Pancreas (tissue), 10 donors: Measurements from ENCODE around the gene DCC. TPM values are rescaled to one million over a fixed set of nuclear protein-coding genes. Genes with fewer than 3 reads are reported as not detected.

Experiments used
- ATAC-seq, 4 donors: fragments of 200-7000 bp; cut with Tn5 transposase; one replicate each; pipeline versions ENCODE4 v1.8.0 to v1.9.1; 2020; ENCODE audit warnings: mild to moderate bottlenecking in 4 of 4, moderate library complexity in 4 of 4
- DNase-seq, 6 donors: peaks; one replicate each; pipeline ENCODE4 v3.0.0-alpha.2; 2020
- FAIRE-seq: peaks from 2 replicates; lab custom pipeline; 2012; peaks lifted over from hg19 to GRCh38; lab: Jason Lieb, UNC
- H3K27ac ChIP-seq, 4 donors: fragments of 200-600 bp; sonication (generic); 1 replicate in 3 of 4; 2 replicates in 1 of 4; pipeline versions ENCODE4 v1.5.0 to v1.8.0; 2020
- H3K27me3 ChIP-seq, 4 donors: fragments of 200-600 bp; one replicate each; pipeline ENCODE4 v1.8.0; 2021
- H3K36me3 ChIP-seq, 3 donors: fragments of 200-600 bp; sonication (generic) in 1 of 3; one replicate each; pipeline versions ENCODE4 v1.5.0 to v1.8.0; 2020 to 2021
- H3K4me1 ChIP-seq, 3 donors: fragments of 200-600 bp; one replicate each; pipeline ENCODE4 v1.8.0; 2021
- H3K4me3 ChIP-seq, 4 donors: fragments of 200-600 bp; sonication (generic) in 2 of 4; one replicate each; pipeline versions ENCODE4 v1.5.0 to v1.8.0; 2020 to 2021
- H3K9me3 ChIP-seq, 4 donors: fragments of 200-600 bp; one replicate each; pipeline ENCODE4 v1.8.0; 2021
- WGBS, 2 donors: extraction: QIAGEN DNeasy Blood & Tissue Kit; methylation state at CpG; one replicate each; pipeline ENCODE4 v1.1.7; 2013; 5-methylcytosine and 5-hydroxymethylcytosine counted together
- intact Hi-C, 3 donors: fragments of 100-400 bp; cut with DNase I; formaldehyde crosslinking; loops; one replicate each; pipeline versions ENCODE4 v1.11.1 to v1.14.2; 2022
- polyA plus RNA-seq, 2 donors: library from polyadenylated mRNA; stranded (reverse); fragments of 200-250 nt; gene quantifications; one replicate each; pipeline ENCODE4 v1.2.3, GENCODE V29; 2013
- total RNA-seq, 6 donors: library from RNA; stranded (reverse); fragmentation: NEBNext Ultra II Directional in 4 of 6; extraction: Animal tissue kit (Norgen Biotek cat#: 25700) in 4 of 6; gene quantifications; one replicate each; pipeline versions ENCODE4 v1.2.1 to v1.2.4, GENCODE V29; 2021 to 2023
- TF ChIP-seq, protein P1 (sequence below), 4 donors: fragments of 200-600 bp; sonication (generic) in 3 of 4; IDR thresholded peaks; one replicate each; pipeline versions ENCODE4 v1.5.0 to v1.8.0; 2021; ENCODE audit warnings: antibody characterized with exemption in 4 of 4
- donor health status: healthy with polysubstance abuse.
- donor health status: DM: no; HTN: no; CAD: no; lungs with moderate emphysema.
- donor health status: DM: no; HTN: no; CAD: no.
- donor health status: control.
- donor health status: control.
- donor health status: Bipolar disorder and iron deficiency.
- donor health status: DM: yes; HTN: yes; CAD: no.
- donor health status: DM: no; HTN: no; CAD: no.
- donor health status: DM: no; HTN: no; CAD: no.
- donor health status: DM: yes; HTN: yes; CAD: no.

DCC gene
- total and polyA plus RNA-seq, 8 donors, result 0.18 to 0.44 (median 0.28) TPM; not detected in 1

DNA sequence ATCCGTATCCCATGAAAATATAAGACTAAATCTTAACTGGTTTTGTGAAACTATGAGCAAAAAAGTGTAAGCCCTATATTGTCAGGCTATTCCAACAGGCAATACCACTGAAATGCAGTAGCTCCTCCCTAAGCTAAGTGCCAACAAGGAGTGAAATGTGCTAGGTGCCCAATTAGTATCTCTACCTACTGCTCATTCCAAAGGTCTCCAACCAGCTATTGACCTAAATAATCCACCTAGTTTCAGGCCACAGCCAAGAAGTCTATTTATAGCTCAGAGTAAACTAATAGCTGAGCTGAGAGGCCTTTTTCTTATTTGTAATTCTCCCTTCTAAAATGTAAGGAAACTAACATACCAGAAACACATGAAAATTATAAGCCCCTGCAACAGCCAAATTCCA, 482.2 kb downstream of the DCC start:
- 49 to 71% methylated on average over 1 of the region's 1 CpG for WGBS, 2 donors
- TF ChIP-seq, protein P1, sequence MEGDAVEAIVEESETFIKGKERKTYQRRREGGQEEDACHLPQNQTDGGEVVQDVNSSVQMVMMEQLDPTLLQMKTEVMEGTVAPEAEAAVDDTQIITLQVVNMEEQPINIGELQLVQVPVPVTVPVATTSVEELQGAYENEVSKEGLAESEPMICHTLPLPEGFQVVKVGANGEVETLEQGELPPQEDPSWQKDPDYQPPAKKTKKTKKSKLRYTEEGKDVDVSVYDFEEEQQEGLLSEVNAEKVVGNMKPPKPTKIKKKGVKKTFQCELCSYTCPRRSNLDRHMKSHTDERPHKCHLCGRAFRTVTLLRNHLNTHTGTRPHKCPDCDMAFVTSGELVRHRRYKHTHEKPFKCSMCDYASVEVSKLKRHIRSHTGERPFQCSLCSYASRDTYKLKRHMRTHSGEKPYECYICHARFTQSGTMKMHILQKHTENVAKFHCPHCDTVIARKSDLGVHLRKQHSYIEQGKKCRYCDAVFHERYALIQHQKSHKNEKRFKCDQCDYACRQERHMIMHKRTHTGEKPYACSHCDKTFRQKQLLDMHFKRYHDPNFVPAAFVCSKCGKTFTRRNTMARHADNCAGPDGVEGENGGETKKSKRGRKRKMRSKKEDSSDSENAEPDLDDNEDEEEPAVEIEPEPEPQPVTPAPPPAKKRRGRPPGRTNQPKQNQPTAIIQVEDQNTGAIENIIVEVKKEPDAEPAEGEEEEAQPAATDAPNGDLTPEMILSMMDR (IDR thresholded peaks at IDR 0.05), result no peak
- H3K4me1 ChIP-seq, result peaks cover 0 to 4% (median 0%) of the 10 kb centered on the region in 3 donors

DNA sequence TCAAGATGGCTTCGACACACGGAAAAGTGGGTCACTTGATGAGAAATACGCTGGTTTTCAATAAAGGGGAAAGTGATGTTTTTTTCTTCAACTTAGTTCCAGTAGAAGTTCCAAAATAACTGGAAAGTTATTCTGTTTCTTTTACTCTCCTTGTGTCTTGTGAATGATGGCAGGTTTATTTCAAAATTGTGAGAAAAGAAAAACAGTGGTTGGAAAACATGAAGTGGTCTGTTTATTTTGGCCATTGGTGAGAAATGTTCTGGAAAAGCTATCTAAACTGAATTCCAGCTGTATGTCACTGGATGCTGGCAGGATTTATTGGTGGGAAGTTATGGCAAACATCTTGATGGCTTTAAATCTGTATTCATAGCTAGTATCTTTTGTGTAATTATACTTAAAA, 484.1 kb downstream of the DCC start:
- H3K4me3 ChIP-seq, result no peak overlapping the region
- no peak for DNase-seq
- TF ChIP-seq, protein P1 (IDR thresholded peaks at IDR 0.05), result no peak
- no peaks in the 10 kb centered on the region for H3K27me3 ChIP-seq
- intact Hi-C loops, result no loop called here
- WGBS, 2 donors, result 81 to 83% methylated on average over 3 of the region's 3 CpGs
- no peak overlapping the region for H3K27ac ChIP-seq
- H3K36me3 ChIP-seq, result no peaks in the 10 kb centered on the region
- no peak for FAIRE-seq
- H3K4me1 ChIP-seq, result peaks cover 0 to 4% (median 0%) of the 10 kb centered on the region in 3 donors
- H3K9me3 ChIP-seq, result no peaks in the 10 kb centered on the region
- ATAC-seq, result no peak

More for the DNA sequence above, 482.2 kb downstream of the DCC start:
- Histone ChIP-seq H3K27ac (no peak overlapping the region), H3K4me3 (no peak overlapping the region), H3K36me3 (no peaks in the 10 kb centered on the region), H3K9me3 (no peaks in the 10 kb centered on the region), H3K27me3 (no peaks in the 10 kb centered on the region)
- no peak for DNase-seq
- no peak for FAIRE-seq
- intact Hi-C loops, result no loop called here
- ATAC-seq, result peak; percentile 64 to 95 (median 87)

DNA sequence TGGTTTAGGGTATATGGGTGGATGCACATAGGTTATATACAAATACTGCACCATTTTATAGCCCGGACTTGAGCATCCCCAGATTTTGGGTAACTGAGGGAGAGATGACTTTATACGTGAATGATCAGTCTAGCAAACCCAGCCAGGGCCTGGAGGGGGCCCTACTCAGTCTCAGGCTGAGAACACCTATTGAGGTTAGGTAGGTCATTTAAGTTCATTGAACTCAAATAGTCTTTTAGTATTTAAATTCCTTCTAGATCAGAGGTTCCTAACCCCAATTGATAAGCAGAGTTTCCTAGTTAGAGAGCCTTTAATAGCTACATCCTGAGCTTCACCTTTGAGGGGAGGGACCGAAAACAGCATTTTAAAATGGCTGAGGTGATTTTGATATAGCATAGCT, 487.0 kb downstream of the DCC start:
- WGBS, 2 donors, result 87% methylated on average over 3 of the region's 3 CpGs
- DNase-seq, result no peak
- intact Hi-C loops, result no loop called here
- H3K9me3 ChIP-seq, result no peaks in the 10 kb centered on the region
- no peak for ATAC-seq
- no peak overlapping the region for H3K4me3 ChIP-seq
- H3K27ac ChIP-seq, result no peak overlapping the region
- no peaks in the 10 kb centered on the region for H3K36me3 ChIP-seq
- H3K27me3 ChIP-seq, result no peaks in the 10 kb centered on the region
- TF ChIP-seq, protein P1 (IDR thresholded peaks at IDR 0.05), result no peak
- H3K4me1 ChIP-seq, result peaks cover 0 to 1% (median 0%) of the 10 kb centered on the region in 3 donors
- no peak for FAIRE-seq

DNA sequence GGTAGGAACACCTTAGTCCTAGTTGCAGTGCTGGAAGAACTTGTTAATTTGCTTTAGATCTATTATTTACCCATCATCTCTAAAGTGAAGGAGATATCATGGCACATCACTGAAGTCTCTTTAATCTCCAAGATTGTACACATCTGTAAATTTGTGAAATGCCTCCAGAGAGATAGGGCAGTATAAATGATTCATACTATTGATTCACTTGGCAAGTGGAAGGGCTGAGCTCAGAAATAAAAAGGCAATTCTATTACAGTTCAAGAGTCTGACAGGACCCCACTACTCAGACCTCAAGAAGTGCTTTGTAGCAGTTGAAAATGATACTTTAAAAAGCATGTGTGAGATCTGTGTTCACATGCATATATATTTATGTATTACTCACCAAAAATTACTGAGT, 489.3 kb downstream of the DCC start:
- FAIRE-seq, result no peak
- TF ChIP-seq, protein P1 (IDR thresholded peaks at IDR 0.05), result no peak

DNA sequence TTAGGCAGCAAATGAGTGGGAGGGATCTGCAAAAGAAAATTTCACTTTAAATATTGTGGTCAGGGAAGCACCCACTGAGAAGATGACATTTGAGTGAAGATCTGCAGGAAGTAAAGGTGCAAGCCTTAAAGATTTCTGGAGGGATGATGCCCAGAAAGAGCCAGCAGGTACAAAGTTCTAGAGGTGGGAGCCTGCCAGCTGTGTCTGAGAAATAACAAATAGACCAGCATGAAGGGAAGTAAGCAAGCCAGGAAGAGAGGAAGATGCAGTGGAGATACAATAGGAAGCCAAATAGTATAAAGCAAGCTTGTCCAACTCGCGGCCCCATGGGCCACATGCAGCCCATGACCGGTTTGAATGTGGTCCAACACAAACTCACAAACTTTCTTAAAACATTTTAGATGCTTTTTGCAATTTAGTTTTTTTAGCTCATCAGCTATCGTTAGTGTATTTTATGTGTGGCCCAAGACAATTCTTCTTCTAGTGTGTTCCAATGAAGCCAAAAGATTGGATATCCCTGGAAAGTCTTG, 489.9 kb downstream of the DCC start:
- Histone ChIP-seq H3K36me3 (no peaks in the 10 kb centered on the region), H3K4me3 (no peak overlapping the region), H3K9me3 (no peaks in the 10 kb centered on the region), H3K27me3 (peaks cover 0 to 3% (median 0%) of the 10 kb centered on the region in 4 donors), H3K4me1 (no peaks in the 10 kb centered on the region), H3K27ac (no peak overlapping the region)
- FAIRE-seq, result no peak
- no peak for DNase-seq
- ATAC-seq, result peak in 3 of 4 donors; percentile 47 to 69 (median 51)
- WGBS, 2 donors, result 52 to 66% methylated on average over 4 of the region's 4 CpGs
- TF ChIP-seq, protein P1 (IDR thresholded peaks at IDR 0.05), result no peak
- intact Hi-C loops, result no loop called here

More for the DNA sequence above, 489.3 kb downstream of the DCC start:
- DNase-seq, result no peak
- Histone ChIP-seq H3K9me3 (no peaks in the 10 kb centered on the region), H3K36me3 (no peaks in the 10 kb centered on the region), H3K4me3 (no peak overlapping the region), H3K27ac (no peak overlapping the region), H3K27me3 (no peaks in the 10 kb centered on the region), H3K4me1 (no peaks in the 10 kb centered on the region)
- ATAC-seq, result peak in 1 of 4 donors; percentile 14
- intact Hi-C loops, result no loop called here
